Neural progenitor cell (in vitro differentiated cells): ENCODE data around the gene TMEM176A. TPM values are rescaled to one million over a fixed set of nuclear protein-coding genes. Genes with fewer than 3 reads are reported as not detected.

Source experiments
- DNase-seq: peaks from one replicate; pipeline ENCODE4 v3.0.0-alpha.2; 2016; ENCODE audit warnings: low spot score
- H2AFZ ChIP-seq: fragments of 200-600 bp; sonication (generic); replicated peaks from 2 replicates; pipeline ENCODE4 v1.6.1; 2016; ENCODE audit warnings: antibody characterized with exemption
- H3F3A ChIP-seq: fragments of 200-600 bp; sonication (generic); 2 replicates; pipeline ENCODE4 v1.6.1; 2016; ENCODE audit warnings: antibody characterized with exemption, low read depth
- H3K27ac ChIP-seq: fragments of 200-600 bp; sonication (generic); 2 replicates; pipeline ENCODE4 v1.5.1; 2016; ENCODE audit warnings: mild to moderate bottlenecking
- H3K27me3 ChIP-seq: fragments of 200-600 bp; sonication (generic); 2 replicates; pipeline ENCODE4 v1.6.1; 2016; ENCODE audit warnings: mild to moderate bottlenecking, moderate library complexity
- H3K36me3 ChIP-seq: fragments of 200-600 bp; sonication (generic); 2 replicates; pipeline ENCODE4 v1.5.1; 2016
- H3K4me1 ChIP-seq: fragments of 200-600 bp; sonication (generic); 2 replicates; pipeline ENCODE4 v1.6.1; 2016; ENCODE audit warnings: mixed run types
- H3K4me2 ChIP-seq: fragments of 200-600 bp; sonication (generic); 2 replicates; pipeline ENCODE4 v1.6.1; 2016
- H3K4me3 ChIP-seq: fragments of 200-600 bp; sonication (generic); 2 replicates; pipeline ENCODE4 v1.5.1; 2016
- H3K79me2 ChIP-seq: fragments of 200-600 bp; sonication (generic); 2 replicates; pipeline ENCODE4 v1.6.1; 2016; ENCODE audit warnings: low read depth
- H3K9ac ChIP-seq: fragments of 200-600 bp; sonication (generic); 2 replicates; pipeline ENCODE4 v1.6.1; 2016
- H3K9me3 ChIP-seq: fragments of 200-600 bp; sonication (generic); 2 replicates; pipeline ENCODE4 v1.5.1; 2016; ENCODE audit warnings: low read depth
- H4K20me1 ChIP-seq: fragments of 200-600 bp; sonication (generic); 2 replicates; pipeline ENCODE4 v1.6.1; 2016; ENCODE audit warnings: low read depth
- H3K27ac Mint-ChIP-seq: 3 replicates; pipeline ENCODE4 v1.8.0; 2021; ENCODE audit warnings: mixed read lengths
- H3K27me3 Mint-ChIP-seq: 2 replicates; pipeline ENCODE4 v1.8.0; 2022; ENCODE audit warnings: low read depth, mild to moderate bottlenecking, inconsistent platforms, moderate library complexity, mixed read lengths; ENCODE audit not compliant: insufficient read depth
- H3K36me3 Mint-ChIP-seq: 3 replicates; pipeline ENCODE4 v1.8.0; 2021; ENCODE audit warnings: mixed read lengths
- H3K4me1 Mint-ChIP-seq: 3 replicates; pipeline ENCODE4 v1.8.0; 2021; ENCODE audit warnings: mixed read lengths
- H3K4me3 Mint-ChIP-seq: 3 replicates; pipeline ENCODE4 v1.8.0; 2021; ENCODE audit warnings: mild to moderate bottlenecking, moderate library complexity, mixed read lengths
- H3K9me3 Mint-ChIP-seq: 3 replicates; pipeline ENCODE4 v1.8.0; 2020; ENCODE audit warnings: mixed read lengths
- EZH2 ChIP-seq: fragments of 200-600 bp; sonication (generic); IDR thresholded peaks from 2 replicates; pipeline ENCODE4 v1.6.1; 2017; ENCODE audit warnings: antibody characterized with exemption, mild to moderate bottlenecking, moderate library complexity
- EZH2phosphoT487 ChIP-seq: fragments of 200-600 bp; sonication (generic); IDR thresholded peaks from 2 replicates; pipeline ENCODE4 v1.6.1; 2017; ENCODE audit warnings: antibody characterized with exemption
- total RNA-seq: library from RNA; depleted of rRNA; stranded (reverse); fragments of >200 nt; gene quantifications from 2 replicates; pipeline ENCODE4 v1.2.3, GENCODE V29; 2015; ENCODE audit warnings: low replicate concordance
- TF ChIP-seq, protein P1 (sequence below): fragments of 200-600 bp; sonication (generic); IDR thresholded peaks from 2 replicates; pipeline ENCODE4 v1.5.1; 2017; ENCODE audit warnings: antibody characterized with exemption, mild to moderate bottlenecking

Gene TMEM176A
- total RNA-seq, 1 donor from 2014 or later: not detected

DNA sequence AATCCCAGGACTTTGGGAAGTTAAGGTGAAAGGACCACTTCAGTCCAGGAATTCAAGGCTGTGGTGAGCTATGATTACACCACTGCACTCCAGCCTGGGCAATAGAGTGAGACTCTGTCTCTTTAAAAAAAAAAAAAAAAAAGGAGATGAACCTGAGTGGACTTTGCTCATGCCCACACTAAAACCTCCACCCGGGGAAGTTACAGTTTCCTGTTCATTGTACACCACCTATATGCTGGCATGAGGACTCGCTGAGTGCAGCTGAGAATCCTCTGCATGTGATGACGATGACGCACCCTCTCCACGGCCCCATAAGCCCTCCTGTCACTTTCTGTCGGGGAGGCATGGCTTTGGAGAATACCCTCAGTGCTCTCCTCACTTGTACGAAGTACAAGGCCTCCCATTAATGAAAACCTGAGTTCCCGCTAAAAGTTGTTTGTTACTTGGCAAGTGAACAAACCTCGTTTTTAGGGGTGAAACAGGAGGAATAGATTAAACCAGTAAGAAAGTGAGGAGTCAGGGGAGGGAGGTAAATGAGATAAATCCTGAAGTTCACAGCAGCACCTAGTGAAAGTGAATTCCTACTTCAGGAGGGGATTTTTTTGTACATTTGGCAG lies 16.3 kb upstream of the TMEM176A start:
- Mint-ChIP-seq H3K4me3 (no peak overlapping the region), H3K27me3 (peaks cover 6% of the 10 kb centered on the region), H3K4me1 (no peaks in the 10 kb centered on the region), H3K9me3 (no peaks in the 10 kb centered on the region), H3K36me3 (no peaks in the 10 kb centered on the region), H3K27ac (no peak overlapping the region)
- no peak overlapping the region for H3K9ac ChIP-seq
- no peaks in the 10 kb centered on the region for H3K36me3 ChIP-seq
- H2AFZ ChIP-seq: peak overlapping the region; percentile 23
- no peak overlapping the region for H3K27ac ChIP-seq
- H3K9me3 ChIP-seq: no peaks in the 10 kb centered on the region
- no peaks in the 10 kb centered on the region for H3K79me2 ChIP-seq
- H3K27me3 ChIP-seq: no peaks in the 10 kb centered on the region
- H3K4me3 ChIP-seq: no peak overlapping the region
- TF ChIP-seq, protein P1, sequence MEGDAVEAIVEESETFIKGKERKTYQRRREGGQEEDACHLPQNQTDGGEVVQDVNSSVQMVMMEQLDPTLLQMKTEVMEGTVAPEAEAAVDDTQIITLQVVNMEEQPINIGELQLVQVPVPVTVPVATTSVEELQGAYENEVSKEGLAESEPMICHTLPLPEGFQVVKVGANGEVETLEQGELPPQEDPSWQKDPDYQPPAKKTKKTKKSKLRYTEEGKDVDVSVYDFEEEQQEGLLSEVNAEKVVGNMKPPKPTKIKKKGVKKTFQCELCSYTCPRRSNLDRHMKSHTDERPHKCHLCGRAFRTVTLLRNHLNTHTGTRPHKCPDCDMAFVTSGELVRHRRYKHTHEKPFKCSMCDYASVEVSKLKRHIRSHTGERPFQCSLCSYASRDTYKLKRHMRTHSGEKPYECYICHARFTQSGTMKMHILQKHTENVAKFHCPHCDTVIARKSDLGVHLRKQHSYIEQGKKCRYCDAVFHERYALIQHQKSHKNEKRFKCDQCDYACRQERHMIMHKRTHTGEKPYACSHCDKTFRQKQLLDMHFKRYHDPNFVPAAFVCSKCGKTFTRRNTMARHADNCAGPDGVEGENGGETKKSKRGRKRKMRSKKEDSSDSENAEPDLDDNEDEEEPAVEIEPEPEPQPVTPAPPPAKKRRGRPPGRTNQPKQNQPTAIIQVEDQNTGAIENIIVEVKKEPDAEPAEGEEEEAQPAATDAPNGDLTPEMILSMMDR: no peak
- TF ChIP-seq EZH2 (no peak), EZH2phosphoT487 (no peak)
- DNase-seq: no peak
- no peaks in the 10 kb centered on the region for H4K20me1 ChIP-seq
- peaks cover 8% of the 10 kb centered on the region for H3K4me1 ChIP-seq
- no peaks in the 10 kb centered on the region for H3F3A ChIP-seq
- H3K4me2 ChIP-seq: no peak overlapping the region

DNA sequence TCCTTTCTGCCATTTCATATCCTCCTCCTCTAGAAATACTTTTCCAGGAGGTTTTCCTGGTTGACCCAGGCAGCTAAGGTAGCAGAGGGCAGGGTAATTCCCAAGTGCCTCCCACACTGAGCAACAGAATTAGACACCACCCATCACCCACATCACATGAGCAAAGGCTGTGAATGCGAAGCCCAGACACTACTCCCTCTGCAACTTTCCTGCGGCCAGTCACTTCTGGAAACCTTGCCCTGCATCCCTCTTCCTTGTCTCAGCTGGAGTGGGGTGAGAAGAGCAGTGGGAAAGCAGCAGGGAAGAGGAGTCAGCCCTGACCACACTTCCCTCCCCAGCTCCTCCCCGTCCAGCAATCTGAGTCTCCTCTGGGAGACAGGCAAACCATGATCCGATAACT lies 15.6 kb upstream of the TMEM176A start:
- Histone ChIP-seq H3K4me1 (peaks cover 8% of the 10 kb centered on the region), H3K36me3 (no peaks in the 10 kb centered on the region), H3K4me2 (no peak overlapping the region), H3K27ac (no peak overlapping the region), H3K4me3 (no peak overlapping the region), H2AFZ (peak overlapping the region; percentile 23), H3K79me2 (no peaks in the 10 kb centered on the region), H3K9ac (no peak overlapping the region), H4K20me1 (no peaks in the 10 kb centered on the region), H3K27me3 (no peaks in the 10 kb centered on the region), H3K9me3 (no peaks in the 10 kb centered on the region), H3F3A (no peaks in the 10 kb centered on the region)
- H3K36me3 Mint-ChIP-seq: no peaks in the 10 kb centered on the region
- DNase-seq: no peak
- H3K4me3 Mint-ChIP-seq: no peak overlapping the region
- H3K27me3 Mint-ChIP-seq: peaks cover 6% of the 10 kb centered on the region
- no peaks in the 10 kb centered on the region for H3K4me1 Mint-ChIP-seq
- no peak for TF ChIP-seq EZH2phosphoT487
- TF ChIP-seq EZH2: no peak
- TF ChIP-seq, protein P1: no peak
- H3K9me3 Mint-ChIP-seq: no peaks in the 10 kb centered on the region
- no peak overlapping the region for H3K27ac Mint-ChIP-seq

DNA sequence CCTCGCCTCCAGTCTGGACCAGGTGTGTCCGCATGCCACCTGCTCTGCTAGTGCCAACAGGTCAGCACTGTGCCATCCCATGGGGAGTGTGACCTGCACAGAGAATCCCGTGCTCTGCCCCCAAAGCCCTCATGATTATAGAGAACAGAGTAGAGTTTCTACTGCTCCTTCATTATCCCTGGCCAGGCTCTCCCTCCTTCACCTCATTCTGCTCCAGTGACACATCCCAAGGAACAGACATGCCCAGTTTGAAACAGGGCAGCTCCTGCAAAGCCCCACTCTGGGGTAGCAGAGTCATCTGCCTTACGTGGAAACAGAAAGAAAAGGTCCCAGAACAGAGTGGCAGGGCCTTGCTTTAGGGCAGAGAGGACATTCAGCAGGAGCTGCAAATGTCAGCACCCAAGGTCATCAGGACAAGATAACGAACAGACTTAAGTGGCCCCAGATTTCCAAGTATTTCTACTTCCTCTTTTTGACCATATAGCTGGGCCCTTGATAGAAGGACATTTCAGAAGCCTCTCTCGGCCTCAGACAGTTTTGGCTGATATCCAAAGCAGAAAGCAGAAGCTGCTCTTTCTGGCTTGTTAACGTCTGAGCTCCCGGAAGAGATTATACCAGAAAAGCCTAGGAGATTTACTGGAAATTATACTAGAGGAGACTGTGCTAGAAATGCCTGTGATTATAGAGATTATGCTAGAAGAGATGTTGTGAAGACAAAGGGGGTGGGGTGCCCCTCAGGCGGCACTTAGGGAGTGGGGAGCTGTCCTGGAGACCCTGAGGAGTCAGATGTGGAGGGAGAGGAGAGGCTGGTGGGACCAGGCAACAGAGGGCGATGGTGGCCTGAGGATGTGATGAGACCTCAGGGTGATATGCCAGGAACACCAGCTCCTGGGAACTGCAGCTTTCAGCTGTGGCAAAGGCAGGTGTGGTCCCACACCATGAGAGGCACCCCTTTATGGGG lies 13.0 kb upstream of the TMEM176A start:
- DNase-seq: no peak
- Histone ChIP-seq H3F3A (no peaks in the 10 kb centered on the region), H3K4me1 (peaks cover 8% of the 10 kb centered on the region), H4K20me1 (no peaks in the 10 kb centered on the region), H3K27me3 (no peaks in the 10 kb centered on the region), H3K4me3 (no peak overlapping the region), H3K9me3 (no peaks in the 10 kb centered on the region), H3K27ac (no peak overlapping the region), H3K36me3 (no peaks in the 10 kb centered on the region), H3K4me2 (no peak overlapping the region), H3K79me2 (no peaks in the 10 kb centered on the region), H3K9ac (no peak overlapping the region), H2AFZ (no peak overlapping the region)
- TF ChIP-seq EZH2phosphoT487 (no peak), EZH2 (no peak)
- TF ChIP-seq, protein P1: peak; percentile 15
- H3K9me3 Mint-ChIP-seq: no peaks in the 10 kb centered on the region
- no peak overlapping the region for H3K27ac Mint-ChIP-seq
- peaks cover 8% of the 10 kb centered on the region for H3K27me3 Mint-ChIP-seq
- no peaks in the 10 kb centered on the region for H3K4me1 Mint-ChIP-seq
- H3K36me3 Mint-ChIP-seq: no peaks in the 10 kb centered on the region
- H3K4me3 Mint-ChIP-seq: no peak overlapping the region
